ENCODE data around the gene CENPO. TPM values are rescaled to one million over a fixed set of nuclear protein-coding genes. Genes with fewer than 3 reads are reported as not detected.
A peak's percentile ranks its signal among the peaks of the same experiment; 100 is the strongest.

Gene CENPO
- polyA plus RNA-seq, 2 of the 4 experiments (the other 2 are of a cell fraction): 49.6 to 62.0 TPM

- ATAC-seq: peak; percentile 72 to 83
- CTCF ChIA-PET: interaction anchor here (1.1 to 2.0 kb wide), 4 partner anchors 13 to 399 kb away, joined by 3 to 17 read pairs (median 4); partner anchors contain the start of genes CENPO and PTRHD1
- H3K4me2 ChIP-seq: peak overlapping the region; percentile 70
These were observed 13.4 kb downstream of the CENPO start for GRCh38 chr2:24806661-24807036.

DNA sequence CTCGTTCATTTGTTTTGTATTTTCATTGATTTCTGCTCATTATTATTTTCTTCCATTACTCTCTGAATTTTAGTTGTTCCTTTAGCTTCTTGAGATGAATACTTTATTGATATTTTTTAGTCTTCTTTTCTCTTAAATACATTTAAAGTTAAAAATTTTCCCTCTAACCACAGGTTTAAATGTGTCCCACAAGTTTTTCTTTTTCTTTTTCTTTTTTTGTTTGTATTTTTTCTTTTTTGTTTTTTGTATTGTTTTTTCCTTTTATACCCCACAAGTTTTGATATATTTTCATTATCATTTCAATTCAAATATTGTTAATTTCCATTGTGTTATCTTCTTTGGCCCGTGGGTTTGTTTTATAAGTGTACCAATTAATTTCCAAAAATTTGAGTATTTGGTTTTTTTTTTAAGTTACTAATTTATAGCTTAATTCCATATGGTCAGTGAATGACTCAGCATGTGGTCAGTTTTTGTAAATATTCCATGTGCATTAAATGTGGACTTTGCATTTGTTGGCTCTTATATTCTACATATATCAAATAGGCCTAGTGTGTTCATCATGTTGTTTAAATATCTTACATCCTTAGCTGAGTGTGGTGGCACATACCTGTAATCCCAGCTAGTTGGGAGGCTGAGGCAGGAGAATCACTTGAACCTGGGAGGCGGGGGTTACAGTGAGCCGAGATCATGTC lies 16.2 kb downstream of the CENPO start:
- FAIRE-seq: no peak
- ChIA-PET POLR2A (interaction anchor here (0.6 to 1.2 kb wide), 2 partner anchors 14 to 17 kb away, joined by 4 to 6 read pairs; no protein-coding TSS in a partner anchor), CTCF (interaction anchor here (1.0 to 1.6 kb wide), 7 partner anchors 9 to 399 kb away, joined by 3 to 7 read pairs (median 4); partner anchors contain the start of genes CENPO and PTRHD1)
- 76% methylated on average over 4 of the region's 4 CpGs for WGBS (ENCODE audit: missing lambda C conversion rate)
- H3K4me3 ChIP-seq: no peak overlapping the region
- peak overlapping the region; percentile 61 to 77 for H3K27ac ChIP-seq
- TF ChIP-seq CEBPB (IDR thresholded peaks at IDR 0.05) (no peak), MAFK (IDR thresholded peaks at IDR 0.05; ENCODE audit: partially characterized antibody) (peak; percentile 76), FOSB (CRISPR knock-in tag; IDR thresholded peaks at IDR 0.05) (no peak)
- H3K4me2 ChIP-seq: peak overlapping the region; percentile 60
- no peak for ATAC-seq
- peaks cover 49% of the 10 kb centered on the region for H3K4me1 ChIP-seq
- H3K9me3 ChIP-seq: no peaks in the 10 kb centered on the region
- no peak for DNase-seq (ENCODE audit: low read depth in 1 of 2, low spot score in 1 of 2)

More at GRCh38 chr2:24806661-24807036, 13.4 kb downstream of the CENPO start:
- peaks cover 49% of the 10 kb centered on the region for H3K4me1 ChIP-seq
- POLR2A ChIA-PET: interaction anchor here (0.5 to 2.6 kb wide), 2 partner anchors 14 to 317 kb away, joined by 3 to 17 read pairs; partner anchors contain the start of genes CENPO and PTRHD1
- H3K27ac ChIP-seq: peak overlapping the region; percentile 76 to 86
- TF ChIP-seq ZNF302 (CRISPR knock-in tag; IDR thresholded peaks at IDR 0.05): no peak
- TF ChIP-seq, protein P1, sequence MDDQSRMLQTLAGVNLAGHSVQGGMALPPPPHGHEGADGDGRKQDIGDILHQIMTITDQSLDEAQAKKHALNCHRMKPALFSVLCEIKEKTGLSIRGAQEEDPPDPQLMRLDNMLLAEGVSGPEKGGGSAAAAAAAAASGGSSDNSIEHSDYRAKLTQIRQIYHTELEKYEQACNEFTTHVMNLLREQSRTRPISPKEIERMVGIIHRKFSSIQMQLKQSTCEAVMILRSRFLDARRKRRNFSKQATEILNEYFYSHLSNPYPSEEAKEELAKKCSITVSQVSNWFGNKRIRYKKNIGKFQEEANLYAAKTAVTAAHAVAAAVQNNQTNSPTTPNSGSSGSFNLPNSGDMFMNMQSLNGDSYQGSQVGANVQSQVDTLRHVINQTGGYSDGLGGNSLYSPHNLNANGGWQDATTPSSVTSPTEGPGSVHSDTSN (IDR thresholded peaks at IDR 0.05): no peak
- TF ChIP-seq KDM5A (IDR thresholded peaks at IDR 0.05): no peak
- no peak for TF ChIP-seq TFCP2L1 (CRISPR knock-in tag; IDR thresholded peaks at IDR 0.05)
- no peak for TF ChIP-seq EHF (CRISPR knock-in tag; IDR thresholded peaks at IDR 0.05)
- TF ChIP-seq CHD4 (IDR thresholded peaks at IDR 0.05; ENCODE audit: borderline replicate concordance): no peak
- TF ChIP-seq NFE2L2 (conservative IDR thresholded peaks at IDR 0.05; ENCODE audit: low read length): no peak
- no peak for TF ChIP-seq HES2 (IDR thresholded peaks at IDR 0.05)
- no peak for TF ChIP-seq ATOH8 (CRISPR knock-in tag; IDR thresholded peaks at IDR 0.05; ENCODE audit: low read depth)
- no peak for TF ChIP-seq MAFK (IDR thresholded peaks at IDR 0.05; ENCODE audit: partially characterized antibody)
- peak overlapping the region; percentile 48 for H3K4me3 ChIP-seq
- peaks cover under 1% of the 10 kb centered on the region; the same call in 1 of the 3 replicates for H3K9me3 ChIP-seq
- DNase-seq (ENCODE audit: low read depth in 1 of 2, low spot score in 1 of 2) (no peak), FAIRE-seq (no peak)

- ChIA-PET POLR2A (interaction anchor here (1.8 kb wide), 1 partner anchor 21 kb away, joined by 6 read pairs; the partner anchor contains the start of genes CENPO and PTRHD1), CTCF (interaction anchor here (0.9 to 3.2 kb wide), 4 partner anchors 13 to 403 kb away, joined by 4 to 33 read pairs (median 16); partner anchors contain the start of genes CENPO and PTRHD1)
- no peak for TF ChIP-seq RFX5 (IDR thresholded peaks at IDR 0.05)
- DNase-seq (ENCODE audit: low read depth in 1 of 2, low spot score in 1 of 2) (no peak), ATAC-seq (peak; percentile 34 to 64; a peak in 4 of 6 replicates), FAIRE-seq (no peak)
- WGBS (ENCODE audit: missing lambda C conversion rate): 95% methylated on average over 4 of the region's 4 CpGs
- Histone ChIP-seq H3K4me3 (no peak overlapping the region), H3K4me2 (no peak overlapping the region), H3K9me3 (no peaks in the 10 kb centered on the region), H3K4me1 (peaks cover 22% of the 10 kb centered on the region), H3K27ac (no peak overlapping the region)
These were observed 20.5 kb downstream of the CENPO start for GRCh38 chr2:24813691-24814137.

- no peak for ATAC-seq
- H3K9me3 ChIP-seq: no peaks in the 10 kb centered on the region
- H3K4me2 ChIP-seq: no peak overlapping the region
- no peak overlapping the region for H3K4me3 ChIP-seq
- CTCF ChIA-PET: interaction anchor here (0.6 to 3.2 kb wide), 4 partner anchors 10 to 405 kb away, joined by 4 to 22 read pairs (median 9); partner anchors contain the start of genes CENPO and PTRHD1
- no peak overlapping the region for H3K27ac ChIP-seq
- peaks cover 18% of the 10 kb centered on the region for H3K4me1 ChIP-seq
- 95% methylated on average over 4 of the region's 4 CpGs for WGBS (ENCODE audit: missing lambda C conversion rate)
- DNase-seq (ENCODE audit: low read depth in 1 of 2, low spot score in 1 of 2): no peak
- FAIRE-seq: no peak
- TF ChIP-seq FOXS1 (CRISPR knock-in tag; IDR thresholded peaks at IDR 0.05) (no peak), ESRRA (IDR thresholded peaks at IDR 0.05; ENCODE audit: borderline replicate concordance, low read length) (no peak), MYC (IDR thresholded peaks at IDR 0.05; ENCODE audit: borderline replicate concordance, low read length) (no peak), MAFK (IDR thresholded peaks at IDR 0.05; ENCODE audit: partially characterized antibody) (no peak), HOXB5 (CRISPR knock-in tag; IDR thresholded peaks at IDR 0.05) (no peak), EHF (CRISPR knock-in tag; IDR thresholded peaks at IDR 0.05) (no peak), HES2 (IDR thresholded peaks at IDR 0.05) (no peak), NFE2L2 (conservative IDR thresholded peaks at IDR 0.05; ENCODE audit: low read length) (no peak), CBX8 (IDR thresholded peaks at IDR 0.05) (no peak), TP53 (CRISPR knock-in tag; IDR thresholded peaks at IDR 0.05) (no peak), POLR2A (IDR thresholded peaks at IDR 0.05; ENCODE audit: low read length) (no peak), HDAC2 (IDR thresholded peaks at IDR 0.05) (no peak), SREBF2 (IDR thresholded peaks at IDR 0.05) (no peak), POLR2AphosphoS2 (conservative IDR thresholded peaks at IDR 0.05; ENCODE audit: low read length) (no peak), TFCP2L1 (CRISPR knock-in tag; IDR thresholded peaks at IDR 0.05) (no peak)
- POLR2A ChIA-PET: no interaction called here
These were observed 21.3 kb downstream of the CENPO start for GRCh38 chr2:24814516-24814915.
